SK-N-SH treated with all-trans-retinoic acid at 6 μM for 48 hours (cell line): ENCODE results near the gene STK4.

ENCODE experiments used
- CSRNP3 ChIP-seq: fragments of 250-450 bp; sonication (Bioruptor Pico); IDR thresholded peaks from 2 replicates; pipeline ENCODE4 v1.5.1; 2021; ENCODE audit warnings: mild to moderate bottlenecking, moderate library complexity
- GLIS3 ChIP-seq: fragments of 250-450 bp; sonication (Bioruptor Pico); IDR thresholded peaks from 2 replicates; pipeline ENCODE4 v1.5.0; 2020; ENCODE audit warnings: mild to moderate bottlenecking, moderate library complexity
- PATZ1 ChIP-seq: fragments of 250-450 bp; sonication (Bioruptor Pico); IDR thresholded peaks from 2 replicates; pipeline ENCODE4 v1.8.0; 2020; ENCODE audit warnings: mild to moderate bottlenecking, moderate library complexity, borderline replicate concordance
- TOX ChIP-seq: fragments of 250-450 bp; sonication (Bioruptor Pico); IDR thresholded peaks from 2 replicates; pipeline ENCODE4 v1.8.0; 2021; ENCODE audit warnings: mild to moderate bottlenecking, moderate library complexity, borderline replicate concordance
- ZC3H10 ChIP-seq: fragments of 250-450 bp; sonication (Bioruptor Pico); IDR thresholded peaks from 2 replicates; pipeline ENCODE4 v1.5.1; 2021; ENCODE audit warnings: mild to moderate bottlenecking, moderate library complexity
- ZFP30 ChIP-seq: fragments of 450-650 bp; formaldehyde crosslinking; IDR thresholded peaks from 2 replicates; pipeline ENCODE4 v1.5.0; 2022; ENCODE audit warnings: mild to moderate bottlenecking, moderate library complexity
- ZNF8 ChIP-seq: fragments of 450-650 bp; formaldehyde crosslinking; IDR thresholded peaks from 2 replicates; pipeline ENCODE4 v1.5.0; 2020; ENCODE audit warnings: mild to moderate bottlenecking, moderate library complexity

GRCh38 chr20:45110301-45110700 is 144.0 kb downstream of the STK4 start:
- TF ChIP-seq ZFP30 (no peak), PATZ1 (CRISPR knock-in tag) (no peak), ZC3H10 (no peak), ZNF8 (CRISPR knock-in tag) (no peak), TOX (CRISPR knock-in tag) (no peak), CSRNP3 (CRISPR knock-in tag) (no peak), GLIS3 (CRISPR knock-in tag) (no peak)
